GM23338 (cell line): ENCODE results near the gene ACAD11.

ENCODE experiments used
- CTCF ChIP-seq, 2 experiments: fragments of 200-600 bp in 1 of 2; sonication (generic) in 1 of 2; conservative IDR thresholded peaks; 2 replicates each; pipeline versions ENCODE4 v1.5.1 to v1.6.1; 2016 to 2017; ENCODE audit warnings: antibody characterized with exemption in 2 of 2, low read depth in 2 of 2, mild to moderate bottlenecking in 2 of 2, moderate library complexity in 1 of 2
- POLR2AphosphoS5 ChIP-seq: IDR thresholded peaks from 2 replicates; pipeline ENCODE4 v1.6.1; 2016; ENCODE audit warnings: antibody characterized with exemption, low read depth
- TF ChIP-seq, protein P1 (sequence below): IDR thresholded peaks from one replicate; pipeline ENCODE4 v1.6.1; 2018; ENCODE audit warnings: antibody characterized with exemption; ENCODE audit not compliant: unreplicated experiment

GRCh38 chr3:132555306-132556035 lies 104.1 kb downstream of the ACAD11 start:
- TF ChIP-seq, protein P1, sequence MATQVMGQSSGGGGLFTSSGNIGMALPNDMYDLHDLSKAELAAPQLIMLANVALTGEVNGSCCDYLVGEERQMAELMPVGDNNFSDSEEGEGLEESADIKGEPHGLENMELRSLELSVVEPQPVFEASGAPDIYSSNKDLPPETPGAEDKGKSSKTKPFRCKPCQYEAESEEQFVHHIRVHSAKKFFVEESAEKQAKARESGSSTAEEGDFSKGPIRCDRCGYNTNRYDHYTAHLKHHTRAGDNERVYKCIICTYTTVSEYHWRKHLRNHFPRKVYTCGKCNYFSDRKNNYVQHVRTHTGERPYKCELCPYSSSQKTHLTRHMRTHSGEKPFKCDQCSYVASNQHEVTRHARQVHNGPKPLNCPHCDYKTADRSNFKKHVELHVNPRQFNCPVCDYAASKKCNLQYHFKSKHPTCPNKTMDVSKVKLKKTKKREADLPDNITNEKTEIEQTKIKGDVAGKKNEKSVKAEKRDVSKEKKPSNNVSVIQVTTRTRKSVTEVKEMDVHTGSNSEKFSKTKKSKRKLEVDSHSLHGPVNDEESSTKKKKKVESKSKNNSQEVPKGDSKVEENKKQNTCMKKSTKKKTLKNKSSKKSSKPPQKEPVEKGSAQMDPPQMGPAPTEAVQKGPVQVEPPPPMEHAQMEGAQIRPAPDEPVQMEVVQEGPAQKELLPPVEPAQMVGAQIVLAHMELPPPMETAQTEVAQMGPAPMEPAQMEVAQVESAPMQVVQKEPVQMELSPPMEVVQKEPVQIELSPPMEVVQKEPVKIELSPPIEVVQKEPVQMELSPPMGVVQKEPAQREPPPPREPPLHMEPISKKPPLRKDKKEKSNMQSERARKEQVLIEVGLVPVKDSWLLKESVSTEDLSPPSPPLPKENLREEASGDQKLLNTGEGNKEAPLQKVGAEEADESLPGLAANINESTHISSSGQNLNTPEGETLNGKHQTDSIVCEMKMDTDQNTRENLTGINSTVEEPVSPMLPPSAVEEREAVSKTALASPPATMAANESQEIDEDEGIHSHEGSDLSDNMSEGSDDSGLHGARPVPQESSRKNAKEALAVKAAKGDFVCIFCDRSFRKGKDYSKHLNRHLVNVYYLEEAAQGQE: no peak
- TF ChIP-seq POLR2AphosphoS5: no peak
- no peak for TF ChIP-seq CTCF (conservative IDR thresholded peaks at IDR 0.05; ENCODE audit: low read depth in 2 of 2)
